DOHH2 (cell line): Measurements from ENCODE around the gene MAN1B1.

ENCODE experiments used
- EZH2phosphoT487 ChIP-seq: fragments of 200-600 bp; sonication (generic); IDR thresholded peaks from 2 replicates; pipeline ENCODE4 v1.6.1; 2017; ENCODE audit warnings: borderline replicate concordance, mild to moderate bottlenecking, antibody characterized with exemption, low read length, moderate library complexity, mixed read lengths
- TF ChIP-seq, protein P1 (sequence below): fragments of 200-600 bp; sonication (generic); IDR thresholded peaks from one replicate; pipeline ENCODE4 v1.5.1; 2014; ENCODE audit warnings: antibody characterized with exemption, mild to moderate bottlenecking, low read depth, low read length; ENCODE audit not compliant: poor library complexity, severe bottlenecking

GRCh38 chr9:137141976-137142936 lies 55.5 kb downstream of the MAN1B1 start:
- TF ChIP-seq, protein P1, sequence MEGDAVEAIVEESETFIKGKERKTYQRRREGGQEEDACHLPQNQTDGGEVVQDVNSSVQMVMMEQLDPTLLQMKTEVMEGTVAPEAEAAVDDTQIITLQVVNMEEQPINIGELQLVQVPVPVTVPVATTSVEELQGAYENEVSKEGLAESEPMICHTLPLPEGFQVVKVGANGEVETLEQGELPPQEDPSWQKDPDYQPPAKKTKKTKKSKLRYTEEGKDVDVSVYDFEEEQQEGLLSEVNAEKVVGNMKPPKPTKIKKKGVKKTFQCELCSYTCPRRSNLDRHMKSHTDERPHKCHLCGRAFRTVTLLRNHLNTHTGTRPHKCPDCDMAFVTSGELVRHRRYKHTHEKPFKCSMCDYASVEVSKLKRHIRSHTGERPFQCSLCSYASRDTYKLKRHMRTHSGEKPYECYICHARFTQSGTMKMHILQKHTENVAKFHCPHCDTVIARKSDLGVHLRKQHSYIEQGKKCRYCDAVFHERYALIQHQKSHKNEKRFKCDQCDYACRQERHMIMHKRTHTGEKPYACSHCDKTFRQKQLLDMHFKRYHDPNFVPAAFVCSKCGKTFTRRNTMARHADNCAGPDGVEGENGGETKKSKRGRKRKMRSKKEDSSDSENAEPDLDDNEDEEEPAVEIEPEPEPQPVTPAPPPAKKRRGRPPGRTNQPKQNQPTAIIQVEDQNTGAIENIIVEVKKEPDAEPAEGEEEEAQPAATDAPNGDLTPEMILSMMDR = no peak
- TF ChIP-seq EZH2phosphoT487 = no peak
